Stimulated activated memory B cell treated with anti-CD40 and anti-IgM and Interleukin-4, amounts not matched to agents 10 μg/mL and 1 μg/mL and 100 μg/mL, for 72 hours (primary cell): Measurements from ENCODE around the gene FBXL4.

Experiments
- ATAC-seq: fragments of 150-1000 bp; cut with Tn5 transposase; 2 replicates; pipeline ENCODE4 v1.10.0; 2021
- H3K27ac Mint-ChIP-seq: one replicate; pipeline ENCODE4 v1.8.0; 2022; ENCODE audit warnings: mild to moderate bottlenecking, mixed read lengths
- H3K27me3 Mint-ChIP-seq: one replicate; pipeline ENCODE4 v1.8.0; 2022; ENCODE audit warnings: mixed read lengths
- H3K36me3 Mint-ChIP-seq: one replicate; pipeline ENCODE4 v1.8.0; 2022; ENCODE audit warnings: mixed read lengths
- H3K4me1 Mint-ChIP-seq: one replicate; pipeline ENCODE4 v1.8.0; 2022; ENCODE audit warnings: mixed read lengths
- H3K4me3 Mint-ChIP-seq: one replicate; pipeline ENCODE4 v1.8.0; 2022; ENCODE audit warnings: mild to moderate bottlenecking, moderate library complexity, mixed read lengths
- H3K9me3 Mint-ChIP-seq: one replicate; pipeline ENCODE4 v1.8.0; 2022; ENCODE audit warnings: mixed read lengths

The FBXL4 gene

DNA sequence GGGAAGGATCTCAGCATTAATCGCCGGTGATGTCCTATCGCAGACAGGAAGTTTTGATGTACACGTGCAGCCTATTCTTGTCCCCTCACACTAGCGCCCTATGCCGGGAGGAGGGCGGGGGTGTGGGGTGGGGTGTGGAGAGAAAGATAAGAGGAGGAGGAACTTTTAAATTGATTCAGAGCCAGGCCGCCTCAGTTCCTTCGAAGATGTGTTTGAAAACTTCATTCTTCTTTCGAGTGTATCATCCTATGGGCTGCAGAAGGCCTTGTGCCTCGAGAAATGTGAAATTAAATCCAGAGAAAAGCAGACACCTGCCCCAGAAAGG is 115.8 kb downstream of the FBXL4 start:
- peaks cover 95% of the 10 kb centered on the region for H3K27me3 Mint-ChIP-seq
- H3K27ac Mint-ChIP-seq, result no peak overlapping the region

DNA sequence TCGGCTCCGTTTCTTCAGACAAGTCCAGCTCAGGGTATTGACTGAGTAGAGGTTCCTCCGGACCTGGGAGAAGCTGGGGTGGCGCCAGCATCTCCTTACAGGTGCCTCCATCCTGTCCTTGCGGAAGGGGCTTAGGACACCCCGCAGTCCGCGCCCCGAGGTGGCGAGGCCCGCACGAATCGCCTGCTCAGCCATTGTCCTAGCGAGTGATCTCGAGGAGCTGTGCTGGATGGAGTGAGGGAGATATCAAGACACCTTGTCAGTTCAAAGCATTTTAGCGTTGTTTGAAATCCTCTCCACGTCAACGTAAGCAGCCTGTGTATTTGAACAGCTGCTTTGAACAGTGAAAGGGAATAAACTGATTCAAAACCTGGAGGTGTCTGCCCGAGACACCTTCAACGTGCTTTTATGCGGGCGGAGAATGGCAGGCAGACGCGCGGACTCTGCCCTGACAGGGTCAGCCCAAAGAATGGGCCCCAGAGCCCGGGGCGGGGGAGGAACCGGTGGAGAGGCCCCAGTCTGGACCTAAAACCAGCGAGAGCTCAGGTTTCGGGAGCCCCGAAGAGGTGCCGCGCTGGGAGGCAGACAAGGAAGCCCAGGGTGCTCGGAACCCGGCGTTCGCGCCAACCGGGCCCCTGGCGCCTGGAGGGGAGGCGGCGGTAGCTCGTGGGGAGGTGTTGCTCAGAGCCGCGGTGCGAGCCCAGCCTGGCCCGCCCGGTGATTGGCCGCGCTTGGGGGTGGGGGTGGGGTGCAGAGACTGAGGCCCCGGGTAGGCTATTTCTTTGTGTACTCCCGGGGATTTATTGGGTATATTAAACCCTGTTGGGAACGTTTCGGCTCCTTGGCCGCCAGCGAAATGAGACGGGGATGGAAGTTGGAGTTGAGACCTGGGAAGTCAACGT is 116.4 kb downstream of the FBXL4 start:
- Mint-ChIP-seq H3K4me1 (peaks cover 48% of the 10 kb centered on the region), H3K27ac (no peak overlapping the region), H3K9me3 (no peaks in the 10 kb centered on the region), H3K27me3 (peaks cover 95% of the 10 kb centered on the region), H3K4me3 (peak overlapping the region; percentile 47), H3K36me3 (no peaks in the 10 kb centered on the region)
- ATAC-seq, result no peak

More for the DNA sequence above, 115.8 kb downstream of the FBXL4 start:
- Mint-ChIP-seq H3K9me3 (no peaks in the 10 kb centered on the region), H3K4me3 (no peak overlapping the region), H3K4me1 (peaks cover 48% of the 10 kb centered on the region), H3K36me3 (no peaks in the 10 kb centered on the region)
- no peak for ATAC-seq

DNA sequence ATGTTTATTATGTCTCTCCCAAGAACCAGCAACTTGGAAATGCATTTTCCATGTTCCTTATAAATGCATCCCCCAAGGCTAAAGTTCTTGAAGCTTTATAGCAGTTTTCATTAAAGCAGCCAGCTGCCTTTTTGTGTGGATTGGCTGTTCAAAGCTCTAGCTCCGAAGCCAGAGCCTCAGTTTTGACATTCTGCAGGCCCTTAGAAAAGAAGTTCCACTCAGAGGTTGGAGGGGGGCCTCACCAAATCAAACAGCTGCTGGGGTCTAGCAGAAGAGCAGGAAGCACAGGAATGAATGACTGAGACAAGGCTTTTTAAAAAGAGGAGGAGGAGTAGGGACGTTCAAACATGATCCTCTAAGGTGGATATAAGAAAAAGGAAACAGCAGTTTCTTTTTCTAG is 117.6 kb downstream of the FBXL4 start:
- H3K4me1 Mint-ChIP-seq, result peaks cover 43% of the 10 kb centered on the region
- no peaks in the 10 kb centered on the region for H3K36me3 Mint-ChIP-seq
- no peak overlapping the region for H3K27ac Mint-ChIP-seq
- H3K27me3 Mint-ChIP-seq, result peaks cover 96% of the 10 kb centered on the region
- ATAC-seq, result no peak
- H3K4me3 Mint-ChIP-seq, result no peak overlapping the region
- H3K9me3 Mint-ChIP-seq, result peaks cover under 1% of the 10 kb centered on the region

GRCh38 chr6:98828941-98829411 is 118.8 kb downstream of the FBXL4 start:
- no peak overlapping the region for H3K4me3 Mint-ChIP-seq
- peaks cover 42% of the 10 kb centered on the region for H3K4me1 Mint-ChIP-seq
- H3K27me3 Mint-ChIP-seq, result peaks cover 99% of the 10 kb centered on the region
- H3K27ac Mint-ChIP-seq, result no peak overlapping the region
- peaks cover 4% of the 10 kb centered on the region for H3K9me3 Mint-ChIP-seq
- no peaks in the 10 kb centered on the region for H3K36me3 Mint-ChIP-seq
- ATAC-seq, result no peak

DNA sequence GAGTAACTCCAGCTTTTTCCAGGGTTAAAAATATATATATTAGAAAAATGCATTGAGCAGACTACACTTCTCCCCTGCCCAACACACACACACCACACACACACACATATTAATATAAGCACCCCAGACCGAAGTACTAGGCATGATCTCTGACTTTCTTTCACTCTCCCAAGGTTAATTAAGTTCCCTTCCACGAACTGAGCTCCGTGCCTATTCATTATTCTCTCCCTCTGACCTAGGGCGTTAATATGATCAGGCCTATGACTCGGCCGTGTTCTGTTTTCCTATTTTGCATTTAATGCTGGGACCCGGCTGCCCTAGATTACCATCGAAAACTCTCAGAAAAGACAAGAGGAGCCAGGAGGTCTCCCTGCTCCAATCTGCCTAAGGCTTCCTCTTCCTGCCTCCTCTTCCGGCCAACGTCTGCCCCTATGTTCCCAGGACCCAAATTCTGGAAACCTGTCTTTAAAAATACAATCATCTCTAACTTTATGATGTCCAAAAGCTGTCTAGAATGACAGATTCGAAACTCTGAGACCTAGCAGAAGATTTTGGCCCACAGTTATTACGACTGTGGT is 119.4 kb downstream of the FBXL4 start:
- Mint-ChIP-seq H3K9me3 (peaks cover 4% of the 10 kb centered on the region), H3K36me3 (no peaks in the 10 kb centered on the region), H3K27me3 (peaks cover 99% of the 10 kb centered on the region), H3K27ac (no peak overlapping the region), H3K4me1 (peaks cover 40% of the 10 kb centered on the region), H3K4me3 (no peak overlapping the region)
- no peak for ATAC-seq

GRCh38 chr6:98827295-98828159 is 120.2 kb downstream of the FBXL4 start:
- Mint-ChIP-seq H3K27ac (no peak overlapping the region), H3K4me1 (peaks cover 33% of the 10 kb centered on the region)

GRCh38 chr6:98825600-98826230 is 122.0 kb downstream of the FBXL4 start:
- Mint-ChIP-seq H3K4me1 (peaks cover 22% of the 10 kb centered on the region), H3K27me3 (peaks cover 93% of the 10 kb centered on the region), H3K9me3 (peaks cover 4% of the 10 kb centered on the region), H3K27ac (no peak overlapping the region), H3K36me3 (no peaks in the 10 kb centered on the region), H3K4me3 (no peak overlapping the region)
- no peak for ATAC-seq

More at GRCh38 chr6:98827295-98828159, 120.2 kb downstream of the FBXL4 start:
- ATAC-seq, result no peak
- Mint-ChIP-seq H3K36me3 (no peaks in the 10 kb centered on the region), H3K4me3 (no peak overlapping the region), H3K27me3 (peaks cover 93% of the 10 kb centered on the region), H3K9me3 (peaks cover 4% of the 10 kb centered on the region)

GRCh38 chr6:98824902-98825599 is 122.7 kb downstream of the FBXL4 start:
- Mint-ChIP-seq H3K4me1 (peaks cover 22% of the 10 kb centered on the region), H3K36me3 (no peaks in the 10 kb centered on the region), H3K9me3 (peaks cover 4% of the 10 kb centered on the region), H3K27me3 (peaks cover 89% of the 10 kb centered on the region), H3K27ac (no peak overlapping the region), H3K4me3 (no peak overlapping the region)
- no peak for ATAC-seq

DNA sequence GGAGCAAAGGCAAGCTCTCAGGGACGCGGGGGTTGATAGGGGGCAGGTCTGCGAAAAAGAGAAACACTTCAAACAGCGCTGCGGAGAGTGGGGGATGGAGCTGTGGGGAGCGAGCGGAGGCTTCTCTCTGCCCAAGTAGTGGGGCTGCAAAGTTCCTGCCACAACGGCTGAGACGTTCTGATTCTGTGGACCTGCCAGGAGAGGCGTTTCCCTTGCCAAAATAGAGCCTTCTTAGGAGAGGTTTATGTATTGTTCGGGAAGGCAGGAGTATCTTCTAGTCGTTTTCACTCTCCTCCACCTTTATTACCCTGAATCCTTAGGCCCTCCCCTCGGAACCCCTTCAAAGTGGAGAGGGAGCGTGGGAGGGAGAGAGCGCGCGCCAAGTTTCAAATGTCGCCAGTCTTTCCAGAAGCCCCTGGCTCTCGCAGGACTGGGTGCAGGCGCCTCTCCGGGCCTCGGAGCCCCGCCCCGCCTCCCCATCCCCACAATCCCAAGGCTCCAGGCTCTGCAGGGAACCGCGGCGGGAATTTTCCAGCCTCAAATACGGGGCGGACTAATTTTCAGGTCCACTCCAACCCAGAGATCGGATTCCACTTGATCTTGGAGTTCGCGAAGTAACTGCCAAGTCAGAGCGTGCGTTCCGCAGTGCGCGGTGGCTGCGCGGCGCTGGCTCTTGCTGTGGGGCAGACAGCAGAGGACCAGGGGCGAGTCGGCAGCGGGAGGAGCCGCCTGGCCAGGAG is 123.4 kb downstream of the FBXL4 start:
- Mint-ChIP-seq H3K9me3 (peaks cover 4% of the 10 kb centered on the region), H3K36me3 (no peaks in the 10 kb centered on the region), H3K27ac (no peak overlapping the region), H3K4me3 (peak overlapping the region; percentile 7), H3K27me3 (peaks cover 82% of the 10 kb centered on the region), H3K4me1 (peaks cover 21% of the 10 kb centered on the region)
- ATAC-seq, result no peak

- peaks cover 79% of the 10 kb centered on the region for H3K27me3 Mint-ChIP-seq
- no peaks in the 10 kb centered on the region for H3K36me3 Mint-ChIP-seq
- no peak overlapping the region for H3K27ac Mint-ChIP-seq
- peak overlapping the region; percentile 7 for H3K4me3 Mint-ChIP-seq
- no peak for ATAC-seq
- peaks cover 4% of the 10 kb centered on the region for H3K9me3 Mint-ChIP-seq
- H3K4me1 Mint-ChIP-seq, result peaks cover 14% of the 10 kb centered on the region
Observed at GRCh38 chr6:98823428-98824161, 124.2 kb downstream of the FBXL4 start.

GRCh38 chr6:98821756-98822405 is 125.9 kb downstream of the FBXL4 start:
- Mint-ChIP-seq H3K4me1 (peaks cover 14% of the 10 kb centered on the region), H3K9me3 (peaks cover 4% of the 10 kb centered on the region), H3K27ac (no peak overlapping the region), H3K27me3 (peaks cover 78% of the 10 kb centered on the region), H3K36me3 (no peaks in the 10 kb centered on the region), H3K4me3 (no peak overlapping the region)
- no peak for ATAC-seq
